DOHH2 (cell line): Measurements from ENCODE around the gene NRCAM.

Experiments used
- EZH2phosphoT487 ChIP-seq: fragments of 200-600 bp; sonication (generic); IDR thresholded peaks from 2 replicates; pipeline ENCODE4 v1.6.1; 2017; ENCODE audit warnings: borderline replicate concordance, mild to moderate bottlenecking, antibody characterized with exemption, low read length, moderate library complexity, mixed read lengths
- TF ChIP-seq, protein P1 (sequence below): fragments of 200-600 bp; sonication (generic); IDR thresholded peaks from one replicate; pipeline ENCODE4 v1.5.1; 2014; ENCODE audit warnings: antibody characterized with exemption, mild to moderate bottlenecking, low read depth, low read length; ENCODE audit not compliant: poor library complexity, severe bottlenecking

DNA sequence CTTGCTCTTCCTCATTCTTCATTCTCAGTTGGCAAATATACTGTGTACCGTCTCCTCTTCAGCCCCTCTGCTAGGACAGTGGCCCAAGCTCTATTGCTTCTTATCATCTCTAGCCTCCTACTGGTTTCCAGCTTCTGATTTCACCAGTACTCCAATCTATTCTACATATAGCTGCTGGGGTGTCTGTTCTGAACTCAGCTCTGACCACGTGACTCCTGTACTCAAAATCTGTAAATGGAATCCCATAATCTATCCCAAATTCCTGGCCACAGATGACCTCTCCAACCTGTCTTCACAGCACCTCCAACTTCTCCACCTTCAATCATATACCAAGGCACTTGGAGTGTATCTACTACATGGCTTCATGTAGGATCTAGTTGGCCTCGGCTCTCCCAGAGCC, 152.9 kb downstream of the NRCAM start:
- TF ChIP-seq EZH2phosphoT487, result no peak
- TF ChIP-seq, protein P1, sequence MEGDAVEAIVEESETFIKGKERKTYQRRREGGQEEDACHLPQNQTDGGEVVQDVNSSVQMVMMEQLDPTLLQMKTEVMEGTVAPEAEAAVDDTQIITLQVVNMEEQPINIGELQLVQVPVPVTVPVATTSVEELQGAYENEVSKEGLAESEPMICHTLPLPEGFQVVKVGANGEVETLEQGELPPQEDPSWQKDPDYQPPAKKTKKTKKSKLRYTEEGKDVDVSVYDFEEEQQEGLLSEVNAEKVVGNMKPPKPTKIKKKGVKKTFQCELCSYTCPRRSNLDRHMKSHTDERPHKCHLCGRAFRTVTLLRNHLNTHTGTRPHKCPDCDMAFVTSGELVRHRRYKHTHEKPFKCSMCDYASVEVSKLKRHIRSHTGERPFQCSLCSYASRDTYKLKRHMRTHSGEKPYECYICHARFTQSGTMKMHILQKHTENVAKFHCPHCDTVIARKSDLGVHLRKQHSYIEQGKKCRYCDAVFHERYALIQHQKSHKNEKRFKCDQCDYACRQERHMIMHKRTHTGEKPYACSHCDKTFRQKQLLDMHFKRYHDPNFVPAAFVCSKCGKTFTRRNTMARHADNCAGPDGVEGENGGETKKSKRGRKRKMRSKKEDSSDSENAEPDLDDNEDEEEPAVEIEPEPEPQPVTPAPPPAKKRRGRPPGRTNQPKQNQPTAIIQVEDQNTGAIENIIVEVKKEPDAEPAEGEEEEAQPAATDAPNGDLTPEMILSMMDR, result no peak
